Islet precursor cell (in vitro differentiated cells): ENCODE results near the gene NUTM1.

Experiments used
- DNase-seq: peaks from one replicate; pipeline ENCODE4 v3.0.0-alpha.2; 2018

NUTM1 gene

GRCh38 chr15:34342737-34343575 is at the start of gene NUTM1, which contains the start of gene NOP10:
NUTM1 (plus strand) TSS chr15:34343315; CDS start chr15:34343697, 382 bp downstream.
NOP10 (minus strand) TSS chr15:34343136; CDS start chr15:34343073, 63 bp downstream.
- DNase-seq: peak; percentile 96

GRCh38 chr15:34297059-34297458 is 46.1 kb upstream of the NUTM1 start:
- no peak for DNase-seq

- DNase-seq: no peak
These were observed 42.1 kb upstream of the NUTM1 start for GRCh38 chr15:34301058-34301457.

- DNase-seq: no peak
These were observed 38.5 kb upstream of the NUTM1 start for GRCh38 chr15:34304613-34305012.

GRCh38 chr15:34311563-34311962 is 31.6 kb upstream of the NUTM1 start:
- DNase-seq: no peak

- DNase-seq: no peak
These were observed 28.3 kb upstream of the NUTM1 start for GRCh38 chr15:34314491-34315490.

GRCh38 chr15:34318277-34319079 is 24.6 kb upstream of the NUTM1 start:
- peak; percentile 83 for DNase-seq

GRCh38 chr15:34323217-34323616 is 19.9 kb upstream of the NUTM1 start:
- no peak for DNase-seq

GRCh38 chr15:34324933-34325332 is 18.2 kb upstream of the NUTM1 start:
- no peak for DNase-seq

- no peak for DNase-seq
These were observed 17.7 kb upstream of the NUTM1 start for GRCh38 chr15:34325368-34325767.

- no peak for DNase-seq
These were observed 15.2 kb upstream of the NUTM1 start for GRCh38 chr15:34327906-34328305.

- DNase-seq: no peak
These were observed 14.1 kb upstream of the NUTM1 start for GRCh38 chr15:34329006-34329405.

- DNase-seq: no peak
These were observed 12.8 kb upstream of the NUTM1 start for GRCh38 chr15:34330279-34330678.

- no peak for DNase-seq
These were observed 11.3 kb upstream of the NUTM1 start for GRCh38 chr15:34331809-34332208.

- no peak for DNase-seq
These were observed 10.5 kb upstream of the NUTM1 start for GRCh38 chr15:34332553-34333120.

GRCh38 chr15:34334672-34335071 is 8.4 kb upstream of the NUTM1 start:
- DNase-seq: no peak

- no peak for DNase-seq
These were observed 7.7 kb upstream of the NUTM1 start for GRCh38 chr15:34335176-34336032.

- DNase-seq: no peak
These were observed 6.7 kb upstream of the NUTM1 start for GRCh38 chr15:34336231-34336990.

- DNase-seq: peak; percentile 67
These were observed 6.0 kb upstream of the NUTM1 start for GRCh38 chr15:34336991-34337556.
